Glutamatergic neuron (in vitro differentiated cells): ENCODE measurements around the gene TBC1D8. TPM values are rescaled to one million over a fixed set of nuclear protein-coding genes. Genes with fewer than 3 reads are reported as not detected.

Experiments used
- DNase-seq: peaks from one replicate; pipeline ENCODE4 v3.0.0; 2022
- H3K27ac Mint-ChIP-seq: one replicate; pipeline ENCODE4 v1.8.0; 2020; ENCODE audit warnings: mild to moderate bottlenecking, mixed read lengths, inconsistent platforms; ENCODE audit not compliant: unreplicated experiment
- H3K27me3 Mint-ChIP-seq: one replicate; pipeline ENCODE4 v1.8.0; 2020; ENCODE audit warnings: mild to moderate bottlenecking, moderate library complexity, mixed read lengths, inconsistent platforms; ENCODE audit not compliant: unreplicated experiment
- H3K36me3 Mint-ChIP-seq: one replicate; pipeline ENCODE4 v1.8.0; 2020; ENCODE audit warnings: mild to moderate bottlenecking, mixed read lengths, inconsistent platforms; ENCODE audit not compliant: unreplicated experiment
- H3K4me1 Mint-ChIP-seq: one replicate; pipeline ENCODE4 v1.8.0; 2020; ENCODE audit warnings: mild to moderate bottlenecking, low read depth, mixed read lengths, inconsistent platforms; ENCODE audit not compliant: unreplicated experiment
- H3K4me3 Mint-ChIP-seq: one replicate; pipeline ENCODE4 v1.8.0; 2020; ENCODE audit warnings: mild to moderate bottlenecking, mixed read lengths, inconsistent platforms; ENCODE audit not compliant: unreplicated experiment
- H3K9me3 Mint-ChIP-seq: one replicate; pipeline ENCODE4 v1.8.0; 2020; ENCODE audit warnings: mild to moderate bottlenecking, moderate library complexity, mixed read lengths, inconsistent platforms; ENCODE audit not compliant: unreplicated experiment
- CTCF ChIP-seq: fragments of 200-600 bp; sonication (generic); IDR thresholded peaks from one replicate; pipeline ENCODE4 v1.5.0; 2021; ENCODE audit not compliant: partially characterized antibody, unreplicated experiment
- total RNA-seq: library from RNA; stranded (reverse); fragmentation: NEBNext Ultra II Directional; extraction: Animal tissue kit (Norgen Biotek cat#: 25700); gene quantifications from one replicate; pipeline ENCODE4 v1.2.1, GENCODE V29; 2021; ENCODE audit not compliant: unreplicated experiment

TBC1D8 gene
- total RNA-seq, 1 donor from 2014 or later: 14.6 TPM

GRCh38 chr2:101153787-101154186 lies 2.6 kb upstream of the TBC1D8 start:
- DNase-seq: no peak
- Mint-ChIP-seq H3K9me3 (peaks cover 6% of the 10 kb centered on the region), H3K36me3 (no peaks in the 10 kb centered on the region), H3K4me3 (no peak overlapping the region), H3K27ac (no peak overlapping the region), H3K4me1 (peaks cover 30% of the 10 kb centered on the region), H3K27me3 (peaks cover 4% of the 10 kb centered on the region)
- no peak for TF ChIP-seq CTCF

GRCh38 chr2:101153077-101153707 lies 2.0 kb upstream of the TBC1D8 start:
- peaks cover 4% of the 10 kb centered on the region for H3K27me3 Mint-ChIP-seq
- no peak for TF ChIP-seq CTCF
- no peak for DNase-seq
- H3K36me3 Mint-ChIP-seq: no peaks in the 10 kb centered on the region
- H3K4me1 Mint-ChIP-seq: peaks cover 36% of the 10 kb centered on the region
- peak overlapping the region; percentile 87 for H3K4me3 Mint-ChIP-seq
- peaks cover 6% of the 10 kb centered on the region for H3K9me3 Mint-ChIP-seq
- no peak overlapping the region for H3K27ac Mint-ChIP-seq

DNA sequence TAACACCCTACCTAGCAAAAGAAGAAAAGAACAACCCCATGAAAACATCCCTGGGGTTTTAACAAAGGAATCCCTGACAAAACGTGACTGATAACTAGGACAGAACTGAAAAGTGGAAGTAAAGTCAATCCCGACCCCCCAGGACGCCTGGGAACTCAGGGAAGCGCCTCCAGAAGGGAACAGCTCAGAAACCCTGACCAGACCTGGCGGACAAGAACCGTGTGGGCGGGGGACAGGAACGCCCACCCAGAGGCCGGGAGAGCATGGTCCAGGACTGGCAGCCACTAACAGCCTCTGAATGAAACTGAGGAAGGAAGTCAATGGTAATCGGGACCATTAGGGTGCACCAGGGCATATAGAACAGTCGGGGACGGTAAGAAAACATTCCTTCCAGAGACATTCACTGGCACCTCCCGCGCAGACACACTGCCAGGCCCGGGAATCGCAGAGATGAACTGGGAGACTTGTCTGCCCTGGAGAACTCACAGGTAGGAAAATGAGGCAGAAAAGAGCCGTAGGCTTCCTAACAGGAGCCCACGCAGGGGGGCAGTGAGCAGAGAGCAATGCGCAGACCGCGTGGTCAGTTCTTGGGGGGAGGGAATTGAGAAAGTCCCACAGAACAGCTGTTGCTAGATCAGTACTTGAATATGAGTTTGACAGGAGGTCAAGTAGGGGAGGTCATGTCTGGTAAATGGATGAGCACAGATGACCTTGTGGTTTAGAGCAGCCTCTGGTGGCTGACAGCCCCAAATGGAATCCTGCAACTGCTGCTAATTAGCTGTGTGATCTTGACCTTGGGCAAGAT lies 1.3 kb upstream of the TBC1D8 start:
- Mint-ChIP-seq H3K27me3 (peaks cover 4% of the 10 kb centered on the region), H3K27ac (peak overlapping the region; percentile 70), H3K4me3 (peak overlapping the region; percentile 87), H3K36me3 (no peaks in the 10 kb centered on the region), H3K4me1 (peaks cover 38% of the 10 kb centered on the region), H3K9me3 (peaks cover 6% of the 10 kb centered on the region)
- TF ChIP-seq CTCF: no peak
- peak; percentile 42 for DNase-seq

GRCh38 chr2:101151859-101152271 lies 683 bp upstream of the TBC1D8 start:
- peaks cover 38% of the 10 kb centered on the region for H3K4me1 Mint-ChIP-seq
- DNase-seq: no peak
- peaks cover 6% of the 10 kb centered on the region for H3K9me3 Mint-ChIP-seq
- H3K27ac Mint-ChIP-seq: peak overlapping the region; percentile 70
- no peaks in the 10 kb centered on the region for H3K36me3 Mint-ChIP-seq
- H3K27me3 Mint-ChIP-seq: peaks cover 4% of the 10 kb centered on the region
- TF ChIP-seq CTCF: no peak
- H3K4me3 Mint-ChIP-seq: peak overlapping the region; percentile 87
